KMS-11 (cell line): ENCODE measurements around the gene STX10.

Source experiments
- H2AFZ ChIP-seq: fragments of 200-600 bp; sonication (generic); 2 replicates; pipeline ENCODE4 v1.6.1; 2016; ENCODE audit warnings: antibody characterized with exemption, mixed run types, low read depth
- H3K27ac ChIP-seq: fragments of 200-600 bp; sonication (generic); 2 replicates; pipeline ENCODE4 v1.6.1; 2016; ENCODE audit warnings: mild to moderate bottlenecking, mixed run types
- H3K27me3 ChIP-seq: fragments of 200-600 bp; sonication (generic); 2 replicates; pipeline ENCODE4 v1.6.1; 2017; ENCODE audit warnings: mild to moderate bottlenecking, low read depth, mixed run types, moderate library complexity; ENCODE audit not compliant: insufficient read depth
- H3K36me3 ChIP-seq: fragments of 200-600 bp; sonication (generic); 2 replicates; pipeline ENCODE4 v1.6.1; 2017; ENCODE audit warnings: mild to moderate bottlenecking, mixed run types; ENCODE audit not compliant: insufficient read depth
- H3K4me1 ChIP-seq: fragments of 200-600 bp; sonication (generic); 2 replicates; pipeline ENCODE4 v1.6.1; 2016; ENCODE audit warnings: mild to moderate bottlenecking, low read depth, mixed run types; ENCODE audit not compliant: poor library complexity, severe bottlenecking
- H3K4me2 ChIP-seq: fragments of 200-600 bp; sonication (generic); 2 replicates; pipeline ENCODE4 v1.7.0; 2016; ENCODE audit warnings: mild to moderate bottlenecking, mixed run types
- H3K4me3 ChIP-seq: fragments of 200-600 bp; sonication (generic); IDR thresholded peaks from 2 replicates; pipeline ENCODE4 v1.6.1; 2017; ENCODE audit warnings: low read depth, low read length, mixed read lengths; ENCODE audit not compliant: insufficient read depth
- H3K79me2 ChIP-seq: fragments of 200-600 bp; sonication (generic); 2 replicates; pipeline ENCODE4 v1.6.1; 2016; ENCODE audit warnings: low read depth, mixed run types; ENCODE audit not compliant: insufficient read depth
- H3K9ac ChIP-seq: fragments of 200-600 bp; sonication (generic); 2 replicates; pipeline ENCODE4 v1.6.1; 2016; ENCODE audit warnings: mild to moderate bottlenecking, mixed run types
- H4K20me1 ChIP-seq: fragments of 200-600 bp; sonication (generic); 2 replicates; pipeline ENCODE4 v1.6.1; 2016; ENCODE audit warnings: mild to moderate bottlenecking, mixed run types; ENCODE audit not compliant: insufficient read depth
- TF ChIP-seq, protein P1 (sequence below): fragments of 200-600 bp; sonication (generic); conservative IDR thresholded peaks from 2 replicates; pipeline ENCODE4 v1.6.1; 2017; ENCODE audit warnings: low read depth, mild to moderate bottlenecking, antibody characterized with exemption, low read length, moderate library complexity, mixed read lengths

The STX10 gene

DNA sequence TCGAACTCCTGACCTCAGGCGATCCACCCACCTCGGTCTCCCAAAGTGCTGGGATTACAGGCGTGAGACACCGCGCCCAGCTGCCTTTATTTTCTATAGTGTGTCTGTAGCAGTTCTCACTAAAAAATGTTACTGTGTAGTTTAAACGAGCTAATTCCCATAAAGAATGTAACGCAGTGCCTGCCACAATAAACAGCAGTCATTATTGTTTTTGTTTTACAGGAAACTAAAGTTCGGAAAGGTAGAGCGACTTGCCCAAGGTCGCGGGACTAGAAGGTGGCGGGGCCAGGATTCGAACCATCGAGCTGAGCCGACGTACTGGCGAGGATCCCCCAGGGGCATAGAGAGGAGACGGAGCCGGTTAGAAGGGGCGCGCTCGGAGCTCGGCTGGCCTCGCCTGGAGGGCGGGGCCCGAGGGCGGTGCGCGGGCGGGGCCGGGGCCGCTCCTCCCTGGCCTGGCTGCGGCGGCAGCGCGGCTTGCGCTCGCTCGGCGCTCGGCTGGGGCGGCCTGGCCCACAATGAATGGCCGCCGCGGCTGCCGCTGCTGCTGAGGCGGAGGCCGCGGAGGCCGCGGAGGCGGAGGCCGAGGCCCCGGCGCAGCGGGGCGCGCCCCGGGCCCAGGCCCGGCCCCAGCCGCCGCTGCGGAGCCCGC lies 32.3 kb downstream of the STX10 start, which contains the start of gene NACC1:
TSS of gene NACC1 (plus strand) at position 493 of the 652 bp plus-strand sequence. CDS start 16,944 bp downstream, outside the sequence.
- Histone ChIP-seq H3K36me3 (no peaks in the 10 kb centered on the region), H3K27ac (peak within 1 kb of the TSS; percentile 75), H2AFZ (peak within 1 kb of the TSS; percentile 75)

DNA sequence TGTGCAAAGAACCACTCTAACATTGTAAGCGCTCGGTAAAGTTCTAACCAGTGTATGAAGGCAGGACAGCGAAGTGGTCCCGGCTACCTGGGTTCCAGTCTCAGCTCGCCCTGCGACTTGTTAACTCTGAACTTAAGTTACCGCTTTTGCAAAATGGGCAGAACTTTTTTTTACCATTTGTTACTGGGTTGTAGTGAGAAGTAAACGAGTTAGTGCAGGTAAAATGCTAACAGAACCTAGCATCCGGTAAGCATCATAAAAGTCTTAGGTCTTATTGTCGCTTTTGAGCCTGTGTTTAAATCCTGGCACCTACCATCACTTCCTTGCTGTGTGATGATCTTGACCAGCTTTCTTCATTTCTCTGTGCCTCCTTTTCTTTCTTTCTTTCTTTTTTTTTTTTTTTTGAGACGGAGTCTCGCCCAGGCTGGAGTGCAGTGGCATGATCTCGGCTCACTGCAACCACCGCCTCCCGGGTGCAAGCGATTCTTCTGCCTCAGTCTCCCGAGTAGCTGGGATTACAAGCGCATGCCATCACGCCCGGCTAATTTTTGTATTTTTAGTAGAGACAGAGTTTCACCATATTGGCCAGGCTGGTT lies 32.9 kb downstream of the STX10 start:
- H3K36me3 ChIP-seq, result no peaks in the 10 kb centered on the region
- no peak overlapping the region for H3K4me3 ChIP-seq
- H3K4me1 ChIP-seq, result peaks cover 17% of the 10 kb centered on the region
- H3K9ac ChIP-seq, result peak overlapping the region; percentile 90
- no peaks in the 10 kb centered on the region for H3K27me3 ChIP-seq
- TF ChIP-seq, protein P1, sequence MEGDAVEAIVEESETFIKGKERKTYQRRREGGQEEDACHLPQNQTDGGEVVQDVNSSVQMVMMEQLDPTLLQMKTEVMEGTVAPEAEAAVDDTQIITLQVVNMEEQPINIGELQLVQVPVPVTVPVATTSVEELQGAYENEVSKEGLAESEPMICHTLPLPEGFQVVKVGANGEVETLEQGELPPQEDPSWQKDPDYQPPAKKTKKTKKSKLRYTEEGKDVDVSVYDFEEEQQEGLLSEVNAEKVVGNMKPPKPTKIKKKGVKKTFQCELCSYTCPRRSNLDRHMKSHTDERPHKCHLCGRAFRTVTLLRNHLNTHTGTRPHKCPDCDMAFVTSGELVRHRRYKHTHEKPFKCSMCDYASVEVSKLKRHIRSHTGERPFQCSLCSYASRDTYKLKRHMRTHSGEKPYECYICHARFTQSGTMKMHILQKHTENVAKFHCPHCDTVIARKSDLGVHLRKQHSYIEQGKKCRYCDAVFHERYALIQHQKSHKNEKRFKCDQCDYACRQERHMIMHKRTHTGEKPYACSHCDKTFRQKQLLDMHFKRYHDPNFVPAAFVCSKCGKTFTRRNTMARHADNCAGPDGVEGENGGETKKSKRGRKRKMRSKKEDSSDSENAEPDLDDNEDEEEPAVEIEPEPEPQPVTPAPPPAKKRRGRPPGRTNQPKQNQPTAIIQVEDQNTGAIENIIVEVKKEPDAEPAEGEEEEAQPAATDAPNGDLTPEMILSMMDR, result no peak
- H4K20me1 ChIP-seq, result peaks cover 4% of the 10 kb centered on the region; the same call in 1 of the 2 replicates
- H3K27ac ChIP-seq, result peak overlapping the region; percentile 75
- H3K79me2 ChIP-seq, result peaks cover 57% of the 10 kb centered on the region
- peak overlapping the region; percentile 75 for H2AFZ ChIP-seq
- H3K4me2 ChIP-seq, result peak overlapping the region; percentile 76

More for the DNA sequence above, 32.3 kb downstream of the STX10 start, which contains the start of gene NACC1:
- Histone ChIP-seq H3K9ac (peak within 1 kb of the TSS; percentile 90), H3K4me3 (no peak within 1 kb of the TSS), H3K4me1 (peaks cover 17% of the 10 kb centered on the region), H4K20me1 (peaks cover 4% of the 10 kb centered on the region; the same call in 1 of the 2 replicates), H3K27me3 (no peaks in the 10 kb centered on the region), H3K79me2 (peaks cover 62% of the 10 kb centered on the region), H3K4me2 (peak within 1 kb of the TSS; percentile 76)
- TF ChIP-seq, protein P1, result no peak

DNA sequence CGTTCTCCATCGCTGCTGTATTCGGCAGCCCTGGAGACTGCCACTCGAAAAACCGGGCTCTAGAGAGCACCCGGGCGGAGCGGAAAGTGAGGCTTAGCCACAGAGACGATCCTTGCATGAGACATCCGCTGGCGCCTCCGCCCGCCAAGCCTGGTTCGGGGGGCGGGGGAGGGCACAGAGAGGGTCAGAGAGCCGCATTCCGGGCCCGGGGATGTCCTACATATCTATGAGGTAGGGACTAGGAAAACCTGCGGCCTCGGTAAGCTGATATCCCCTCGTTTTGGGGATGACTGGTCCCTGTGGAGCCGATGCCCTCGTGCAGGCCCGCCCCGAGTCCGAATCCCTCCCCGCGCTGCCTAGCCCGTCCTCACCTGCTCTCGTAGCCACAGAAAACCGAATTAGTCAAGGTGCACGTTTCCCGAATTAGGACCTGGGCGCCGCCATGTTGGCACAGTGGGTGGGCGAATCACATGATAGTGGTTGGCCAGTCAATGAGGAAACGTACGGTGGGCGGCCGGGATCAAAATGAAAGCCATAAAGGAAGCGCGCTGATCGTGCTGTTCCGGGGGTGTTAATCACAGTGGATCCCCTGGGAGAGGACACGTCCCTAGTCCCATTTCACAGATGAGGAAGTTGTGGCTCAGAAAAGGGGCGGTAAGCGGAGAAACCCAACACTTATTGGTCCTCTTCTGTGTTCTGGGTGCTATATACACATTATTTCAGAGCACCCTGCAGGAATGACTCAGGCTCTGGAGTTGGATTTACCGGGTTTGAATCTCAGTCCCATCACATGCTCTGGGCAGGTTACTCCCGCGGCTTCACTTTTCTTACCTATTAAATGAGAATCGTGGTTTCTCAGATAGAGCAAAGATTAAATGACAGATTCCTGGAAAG lies 33.6 kb downstream of the STX10 start, which contains the start of gene TRMT1:
TSS of gene TRMT1 (minus strand) at position 459 of the 894 bp plus-strand sequence. CDS start at position 118, 341 bp downstream.
- no peaks in the 10 kb centered on the region for H3K36me3 ChIP-seq
- H3K79me2 ChIP-seq, result peaks cover 50% of the 10 kb centered on the region
- H3K4me1 ChIP-seq, result peaks cover 17% of the 10 kb centered on the region
- H3K27me3 ChIP-seq, result no peaks in the 10 kb centered on the region
- H3K4me2 ChIP-seq, result peak within 1 kb of the TSS; percentile 76
- TF ChIP-seq, protein P1, result no peak
- peak within 1 kb of the TSS; percentile 75 for H3K27ac ChIP-seq
- H3K4me3 ChIP-seq, result no peak within 1 kb of the TSS
- H4K20me1 ChIP-seq, result peaks cover 4% of the 10 kb centered on the region; the same call in 1 of the 2 replicates
- H2AFZ ChIP-seq, result peak within 1 kb of the TSS; percentile 75
- H3K9ac ChIP-seq, result peak within 1 kb of the TSS; percentile 90

DNA sequence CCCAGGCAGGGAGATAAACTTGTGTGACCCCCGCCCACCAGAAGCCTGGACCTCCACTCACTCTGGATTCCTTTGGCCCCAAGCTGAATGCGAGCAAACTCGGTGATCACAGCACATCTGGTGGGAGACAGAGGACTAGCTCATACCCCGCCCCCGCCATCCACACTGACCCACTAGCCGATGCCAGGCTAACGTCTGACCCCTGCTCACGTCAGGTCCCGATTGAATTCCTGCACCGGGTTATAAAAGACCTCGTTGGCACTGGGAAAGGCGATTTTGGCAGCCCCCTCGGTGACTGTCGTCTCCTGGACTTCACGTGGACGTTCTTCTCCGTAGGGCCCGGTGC lies 34.3 kb downstream of the STX10 start:
- peak overlapping the region; percentile 75; the same call in 1 of the 2 replicates for H2AFZ ChIP-seq
- peak overlapping the region; percentile 90 for H3K9ac ChIP-seq
- H3K27ac ChIP-seq, result peak overlapping the region; percentile 75
- TF ChIP-seq, protein P1, result no peak
- peaks cover 43% of the 10 kb centered on the region for H3K79me2 ChIP-seq
- peak overlapping the region; percentile 76 for H3K4me2 ChIP-seq
- H4K20me1 ChIP-seq, result peaks cover 4% of the 10 kb centered on the region; the same call in 1 of the 2 replicates
- peaks cover 17% of the 10 kb centered on the region for H3K4me1 ChIP-seq
- H3K4me3 ChIP-seq, result no peak overlapping the region
- H3K27me3 ChIP-seq, result no peaks in the 10 kb centered on the region
- H3K36me3 ChIP-seq, result no peaks in the 10 kb centered on the region
